GM23338 (cell line): ENCODE results near the gene PRDM9.

Source experiments
- CTCF ChIP-seq, 2 experiments: fragments of 200-600 bp in 1 of 2; sonication (generic) in 1 of 2; conservative IDR thresholded peaks; 2 replicates each; pipeline versions ENCODE4 v1.5.1 to v1.6.1; 2016 to 2017; ENCODE audit warnings: antibody characterized with exemption in 2 of 2, low read depth in 2 of 2, mild to moderate bottlenecking in 2 of 2, moderate library complexity in 1 of 2
- EZH2 ChIP-seq: fragments of 200-600 bp; sonication (generic); IDR thresholded peaks from one replicate; pipeline ENCODE4 v1.8.0; 2017; ENCODE audit warnings: antibody characterized with exemption, mild to moderate bottlenecking, low read depth; ENCODE audit not compliant: unreplicated experiment
- POLR2AphosphoS5 ChIP-seq: IDR thresholded peaks from 2 replicates; pipeline ENCODE4 v1.6.1; 2016; ENCODE audit warnings: antibody characterized with exemption, low read depth
- REST ChIP-seq: IDR thresholded peaks from one replicate; pipeline ENCODE4 v1.6.1; 2018; ENCODE audit warnings: antibody characterized with exemption; ENCODE audit not compliant: unreplicated experiment

- no peak for TF ChIP-seq CTCF (conservative IDR thresholded peaks at IDR 0.05; ENCODE audit: low read depth in 2 of 2)
- no peak for TF ChIP-seq REST
- no peak for TF ChIP-seq POLR2AphosphoS5
- TF ChIP-seq EZH2: no peak
These were observed 45.8 kb upstream of the PRDM9 start for GRCh38 chr5:23461576-23461975.
